ENCODE data around the gene KLRD1.
"Not testable (repeated sequence)": the region's sequence is repeated elsewhere in the genome, so short reads cannot be mapped to it uniquely, and the experiment has no call there.

Gene KLRD1

GRCh38 chr12:10369557-10370415 lies 62.1 kb downstream of the KLRD1 start:
- no peak for DNase-seq

GRCh38 chr12:10371893-10372535 lies 64.3 kb downstream of the KLRD1 start:
- not testable (repeated sequence) for DNase-seq

GRCh38 chr12:10372559-10372958 lies 64.9 kb downstream of the KLRD1 start:
- no peak for DNase-seq

GRCh38 chr12:10374624-10375018 lies 67.0 kb downstream of the KLRD1 start:
- DNase-seq = no peak

GRCh38 chr12:10378737-10379136 lies 71.1 kb downstream of the KLRD1 start:
- not testable (repeated sequence) for DNase-seq
